Measurements from ENCODE around the gene TRPT1.

Gene TRPT1

GRCh38 chr11:64229090-64229743 lies 3.2 kb upstream of the TRPT1 start:
- peak overlapping the region; percentile 98 for H3K27ac ChIP-seq
- CTCF ChIA-PET: interaction anchor here (0.6 kb wide), 1 partner anchor 1550 kb away, joined by 3 read pairs; no protein-coding TSS in a partner anchor

GRCh38 chr11:64227405-64227956 lies 1.5 kb upstream of the TRPT1 start:
- H3K27ac ChIP-seq: peak overlapping the region; percentile 98
- CTCF ChIA-PET: interaction anchor here (0.9 to 1.1 kb wide), 2 partner anchors 9 to 10 kb away, joined by 3 to 5 read pairs; no protein-coding TSS in a partner anchor
- POLR2A ChIA-PET (ENCODE audit: low non-redundant PET): interaction anchor here (0.7 to 0.9 kb wide), 2 partner anchors 12 to 19 kb away, joined by 3 to 6 read pairs; no protein-coding TSS in a partner anchor
- no peak for DNase-seq (ENCODE audit: low spot score)
- TF ChIP-seq CTCF (conservative IDR thresholded peaks at IDR 0.05; ENCODE audit: low read depth): no peak

More at GRCh38 chr11:64229090-64229743, 3.2 kb upstream of the TRPT1 start:
- no peak for TF ChIP-seq CTCF (conservative IDR thresholded peaks at IDR 0.05; ENCODE audit: low read depth)
- no peak for DNase-seq (ENCODE audit: low spot score)
- POLR2A ChIA-PET (ENCODE audit: low non-redundant PET): no interaction called here

GRCh38 chr11:64226507-64227051 lies 593 bp upstream of the TRPT1 start:
- peak overlapping the region; percentile 98 for H3K27ac ChIP-seq
- DNase-seq (ENCODE audit: low spot score): no peak
- POLR2A ChIA-PET (ENCODE audit: low non-redundant PET): interaction anchor here (0.6 to 0.9 kb wide), 2 partner anchors 10 to 19 kb away, joined by 3 read pairs; no protein-coding TSS in a partner anchor
- no peak; the same call in 1 of the 2 replicates for TF ChIP-seq CTCF (conservative IDR thresholded peaks at IDR 0.05; ENCODE audit: low read depth)
- CTCF ChIA-PET: interaction anchor here (0.9 to 1.2 kb wide), 3 partner anchors 10 to 74 kb away, joined by 3 to 5 read pairs (median 3); no protein-coding TSS in a partner anchor

- no peak for TF ChIP-seq CTCF (conservative IDR thresholded peaks at IDR 0.05; ENCODE audit: low read depth)
- DNase-seq (ENCODE audit: low spot score): no peak
- POLR2A ChIA-PET (ENCODE audit: low non-redundant PET): no interaction called here
- peak overlapping the region; percentile 98 for H3K27ac ChIP-seq
- CTCF ChIA-PET: interaction anchor here (0.6 to 1.2 kb wide), 9 partner anchors 11 to 441 kb away, joined by 3 to 5 read pairs (median 3); no protein-coding TSS in a partner anchor
Observed at GRCh38 chr11:64224891-64225607, 937 bp downstream of the TRPT1 start.

- CTCF ChIA-PET: interaction anchor here (1.2 kb wide), 2 partner anchors 20 to 77 kb away, joined by 3 to 4 read pairs; no protein-coding TSS in a partner anchor
- POLR2A ChIA-PET (ENCODE audit: low non-redundant PET): interaction anchor here (0.7 to 1.2 kb wide), 2 partner anchors 10 to 21 kb away, joined by 3 read pairs; no protein-coding TSS in a partner anchor
- no peak for TF ChIP-seq CTCF (conservative IDR thresholded peaks at IDR 0.05; ENCODE audit: low read depth)
- peak; percentile 71 for DNase-seq (ENCODE audit: low spot score)
- H3K27ac ChIP-seq: peak overlapping the region; percentile 98
Observed at GRCh38 chr11:64224151-64224890, 1.7 kb downstream of the TRPT1 start.

Measured in RWPE1 (cell line).